ENCODE results near the gene MEIOB. TPM values are rescaled to one million over a fixed set of nuclear protein-coding genes. Genes with fewer than 3 reads are reported as not detected.

The MEIOB gene
- total RNA-seq, 2 donors from 2014 or later, result 0.26 TPM; not detected in 1

- 89 to 91% methylated on average over 12 to 17 of the region's 17 CpGs for WGBS, 2 donors
- peaks cover 0 to 8% of the 10 kb centered on the region in 2 donors for H3K36me3 ChIP-seq (replicated peaks in 1 of 2; ENCODE audit: insufficient read depth in 1 of 2, low read depth in 2 of 2)
These were observed 54.2 kb downstream of the MEIOB start for GRCh38 chr16:1817716-1818115.

GRCh38 chr16:1817276-1817589 is 54.7 kb downstream of the MEIOB start:
- TF ChIP-seq CTCF (IDR thresholded peaks at IDR 0.05) (no peak), POLR2A (IDR thresholded peaks at IDR 0.05) (no peak)
- WGBS, 2 donors, result 96 to 98% methylated on average over 5 to 8 of the region's 9 CpGs
- no peak for ATAC-seq
- no peaks in the 10 kb centered on the region for H3K9me3 ChIP-seq
- H3K4me3 ChIP-seq, result no peak overlapping the region
- no peaks in the 10 kb centered on the region for H3K27me3 ChIP-seq
- H3K27ac ChIP-seq, result no peak overlapping the region
- H3K36me3 ChIP-seq (replicated peaks in 1 of 2; ENCODE audit: insufficient read depth in 1 of 2, low read depth in 2 of 2), result peaks cover 0 to 8% of the 10 kb centered on the region in 2 donors
- H3K4me1 ChIP-seq, result peaks cover 10% of the 10 kb centered on the region
- no peak for DNase-seq
- intact Hi-C loops (cut with DNase I), result no loop called here

More at GRCh38 chr16:1817716-1818115, 54.2 kb downstream of the MEIOB start:
- no peak for ATAC-seq
- Histone ChIP-seq H3K27me3 (no peaks in the 10 kb centered on the region), H3K27ac (no peak overlapping the region), H3K4me1 (peaks cover 10% of the 10 kb centered on the region), H3K4me3 (no peak overlapping the region), H3K9me3 (no peaks in the 10 kb centered on the region)
- intact Hi-C loops (cut with DNase I), result no loop called here
- no peak for TF ChIP-seq POLR2A (IDR thresholded peaks at IDR 0.05)
- TF ChIP-seq CTCF (IDR thresholded peaks at IDR 0.05), result no peak
- DNase-seq, result no peak

GRCh38 chr16:1816396-1817275 is 55.3 kb downstream of the MEIOB start:
- no peaks in the 10 kb centered on the region for H3K9me3 ChIP-seq
- ATAC-seq (no peak), DNase-seq (no peak)
- H3K27me3 ChIP-seq, result no peaks in the 10 kb centered on the region
- H3K36me3 ChIP-seq (replicated peaks in 1 of 2; ENCODE audit: insufficient read depth in 1 of 2, low read depth in 2 of 2), result peaks cover 0 to 8% of the 10 kb centered on the region in 2 donors
- H3K4me1 ChIP-seq, result peaks cover 10% of the 10 kb centered on the region
- no peak overlapping the region for H3K27ac ChIP-seq
- no peak for TF ChIP-seq CTCF (IDR thresholded peaks at IDR 0.05)
- TF ChIP-seq POLR2A (IDR thresholded peaks at IDR 0.05), result no peak
- WGBS, 2 donors, result 87 to 92% methylated on average over 25 to 39 of the region's 40 CpGs
- intact Hi-C loops (cut with DNase I), result no loop called here
- H3K4me3 ChIP-seq, result no peak overlapping the region

GRCh38 chr16:1815461-1815860 is 56.5 kb downstream of the MEIOB start:
- H3K36me3 ChIP-seq (replicated peaks in 1 of 2; ENCODE audit: insufficient read depth in 1 of 2, low read depth in 2 of 2), result peaks cover 0 to 8% of the 10 kb centered on the region in 2 donors
- intact Hi-C loops (cut with DNase I), result no loop called here
- H3K27ac ChIP-seq, result no peak overlapping the region
- H3K4me1 ChIP-seq, result peaks cover 10% of the 10 kb centered on the region
- H3K9me3 ChIP-seq, result no peaks in the 10 kb centered on the region
- ATAC-seq, result no peak
- H3K4me3 ChIP-seq, result no peak overlapping the region
- TF ChIP-seq CTCF (IDR thresholded peaks at IDR 0.05), result no peak
- TF ChIP-seq POLR2A (IDR thresholded peaks at IDR 0.05), result no peak
- no peak for DNase-seq
- 84 to 93% methylated on average over 11 of the region's 11 CpGs for WGBS, 2 donors
- H3K27me3 ChIP-seq, result no peaks in the 10 kb centered on the region

Data from body of pancreas (tissue), 4 donors.